GM21737 (cell line): ENCODE results near the gene WWOX.
A peak's percentile ranks its signal among the peaks of the same experiment; 100 is the strongest.

Source experiments
- ATAC-seq: cut with Tn5 transposase; IDR thresholded peaks from one replicate; pipeline ENCODE4 v1.9.1; 2021; ENCODE audit warnings: mild to moderate bottlenecking, moderate library complexity; ENCODE audit not compliant: unreplicated experiment

The WWOX gene

GRCh38 chr16:78694414-78694813, 595.0 kb downstream of the WWOX start:
- no peak for ATAC-seq

- ATAC-seq = no peak
These were observed 595.9 kb downstream of the WWOX start for GRCh38 chr16:78695391-78695790.

- ATAC-seq = no peak
These were observed 597.3 kb downstream of the WWOX start for GRCh38 chr16:78696797-78697196.

GRCh38 chr16:78697426-78697825, 598.0 kb downstream of the WWOX start:
- no peak for ATAC-seq

GRCh38 chr16:78703936-78704335, 604.5 kb downstream of the WWOX start:
- ATAC-seq = no peak

- ATAC-seq = no peak
These were observed 605.0 kb downstream of the WWOX start for GRCh38 chr16:78704416-78704815.

GRCh38 chr16:78705694-78706093, 606.2 kb downstream of the WWOX start:
- ATAC-seq = no peak

- ATAC-seq = no peak
These were observed 607.2 kb downstream of the WWOX start for GRCh38 chr16:78706637-78707036.

- no peak for ATAC-seq
These were observed 609.9 kb downstream of the WWOX start for GRCh38 chr16:78709137-78709884.

GRCh38 chr16:78715106-78715505, 615.7 kb downstream of the WWOX start:
- no peak for ATAC-seq

- ATAC-seq = no peak
These were observed 616.2 kb downstream of the WWOX start for GRCh38 chr16:78715673-78716072.

GRCh38 chr16:78718141-78718540, 618.7 kb downstream of the WWOX start:
- no peak for ATAC-seq

GRCh38 chr16:78720416-78720815, 621.0 kb downstream of the WWOX start:
- ATAC-seq = no peak

GRCh38 chr16:78727536-78727935, 628.1 kb downstream of the WWOX start:
- no peak for ATAC-seq

GRCh38 chr16:78729687-78730086, 630.2 kb downstream of the WWOX start:
- no peak for ATAC-seq

- ATAC-seq = no peak
These were observed 632.3 kb downstream of the WWOX start for GRCh38 chr16:78731785-78732184.

GRCh38 chr16:78732696-78733095, 633.2 kb downstream of the WWOX start:
- ATAC-seq = no peak

- ATAC-seq = no peak
These were observed 635.9 kb downstream of the WWOX start for GRCh38 chr16:78735337-78735736.

GRCh38 chr16:78737630-78738029, 638.2 kb downstream of the WWOX start:
- ATAC-seq = no peak

GRCh38 chr16:78738557-78738956, 639.1 kb downstream of the WWOX start:
- ATAC-seq = no peak

- ATAC-seq = no peak
These were observed 640.8 kb downstream of the WWOX start for GRCh38 chr16:78740269-78740668.

- ATAC-seq = peak; percentile 92
These were observed 643.2 kb downstream of the WWOX start for GRCh38 chr16:78742501-78743283.
